Fibroblast of peridontal ligament (primary cell): ENCODE data around the gene S100A9.

Experiments
- DNase-seq: peaks from one replicate; pipeline ENCODE4 v3.0.0-alpha.2; 2010; ENCODE audit errors: extremely low read depth

The S100A9 gene

DNA sequence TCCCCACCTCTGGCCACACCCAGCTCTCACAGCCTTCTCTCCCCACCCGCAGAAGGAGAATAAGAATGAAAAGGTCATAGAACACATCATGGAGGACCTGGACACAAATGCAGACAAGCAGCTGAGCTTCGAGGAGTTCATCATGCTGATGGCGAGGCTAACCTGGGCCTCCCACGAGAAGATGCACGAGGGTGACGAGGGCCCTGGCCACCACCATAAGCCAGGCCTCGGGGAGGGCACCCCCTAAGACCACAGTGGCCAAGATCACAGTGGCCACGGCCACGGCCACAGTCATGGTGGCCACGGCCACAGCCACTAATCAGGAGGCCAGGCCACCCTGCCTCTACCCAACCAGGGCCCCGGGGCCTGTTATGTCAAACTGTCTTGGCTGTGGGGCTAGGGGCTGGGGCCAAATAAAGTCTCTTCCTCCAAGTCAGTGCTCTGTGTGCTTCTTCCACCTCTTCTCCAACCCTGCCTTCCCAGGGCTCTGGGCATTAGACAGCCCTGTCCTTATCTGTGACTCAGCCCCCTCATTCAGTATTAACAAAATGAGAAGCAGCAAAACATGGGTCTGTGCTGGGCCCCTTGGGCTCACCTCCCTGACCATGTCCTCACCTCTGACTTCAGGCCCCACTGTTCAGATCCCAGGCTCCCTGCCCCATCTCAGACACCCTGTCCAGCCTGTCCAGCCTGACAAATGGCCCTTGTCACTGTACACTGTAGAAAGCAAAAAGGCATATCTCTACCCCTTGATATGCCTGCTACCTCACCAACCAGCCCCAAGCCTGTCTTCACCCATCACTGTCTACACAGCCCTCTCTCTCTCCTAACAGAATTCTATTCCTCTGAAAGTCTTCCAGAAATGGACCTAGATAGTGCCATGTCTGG lies 3.2 kb downstream of the S100A9 start:
- no peak for DNase-seq

DNA sequence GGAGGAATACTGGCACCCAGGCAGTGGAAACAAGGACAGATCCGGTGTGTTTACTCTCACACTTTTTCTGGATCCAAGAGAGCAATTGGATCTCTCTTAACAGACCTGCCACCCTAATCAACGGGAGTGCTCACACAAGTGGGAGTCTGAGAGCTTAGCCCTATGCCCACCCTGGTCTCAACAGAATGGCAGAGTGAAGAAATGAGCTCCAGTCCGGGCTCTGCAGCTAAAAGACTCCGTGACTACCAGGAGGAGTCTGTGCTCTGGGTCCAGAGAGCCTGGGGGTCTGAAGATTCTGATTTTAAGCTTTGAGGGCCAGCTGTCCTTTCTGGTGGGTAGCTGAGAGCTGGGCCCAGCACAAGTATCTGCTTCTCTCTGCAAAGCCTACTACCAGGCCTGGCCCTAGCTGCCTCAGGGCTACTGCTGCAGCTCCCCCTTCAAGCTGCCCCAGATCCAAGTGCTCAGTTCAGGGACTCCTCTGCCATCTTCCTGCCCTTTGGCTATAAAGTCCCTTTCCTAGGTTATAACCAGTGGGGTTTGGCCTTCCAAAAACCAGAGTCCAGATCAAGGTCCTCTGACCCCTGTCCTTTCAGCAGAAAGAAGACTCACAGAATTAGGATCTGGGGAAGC lies 3.9 kb downstream of the S100A9 start:
- DNase-seq, result no peak

DNA sequence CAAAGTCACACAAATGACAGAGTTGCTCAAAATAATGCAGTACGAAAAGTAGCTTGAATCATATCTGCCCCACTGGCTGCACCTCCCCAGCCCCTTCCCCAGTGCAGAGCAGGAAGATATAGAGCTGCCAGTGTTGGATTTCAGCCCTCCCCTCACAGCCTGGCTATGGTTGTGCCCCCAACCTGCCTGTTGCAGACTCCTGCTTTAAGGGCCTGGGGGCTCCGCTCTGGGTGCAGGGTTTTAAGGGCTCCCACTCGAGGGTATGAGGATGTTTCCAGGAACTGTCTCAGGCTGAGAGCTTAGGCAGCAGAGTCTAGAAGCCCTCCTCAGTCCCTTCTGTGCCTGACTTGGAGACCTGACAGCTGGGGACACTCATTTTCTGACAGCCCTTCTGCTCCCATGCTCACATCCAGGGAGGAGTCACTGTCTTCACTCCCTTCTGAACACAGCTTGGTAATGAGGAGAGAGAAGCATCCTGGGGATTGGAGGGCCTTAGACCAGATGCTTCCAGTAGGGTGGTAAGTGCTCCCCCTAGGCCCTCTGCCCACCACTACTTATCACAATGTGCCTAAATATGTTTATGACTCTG lies 4.6 kb downstream of the S100A9 start:
- DNase-seq, result no peak

DNA sequence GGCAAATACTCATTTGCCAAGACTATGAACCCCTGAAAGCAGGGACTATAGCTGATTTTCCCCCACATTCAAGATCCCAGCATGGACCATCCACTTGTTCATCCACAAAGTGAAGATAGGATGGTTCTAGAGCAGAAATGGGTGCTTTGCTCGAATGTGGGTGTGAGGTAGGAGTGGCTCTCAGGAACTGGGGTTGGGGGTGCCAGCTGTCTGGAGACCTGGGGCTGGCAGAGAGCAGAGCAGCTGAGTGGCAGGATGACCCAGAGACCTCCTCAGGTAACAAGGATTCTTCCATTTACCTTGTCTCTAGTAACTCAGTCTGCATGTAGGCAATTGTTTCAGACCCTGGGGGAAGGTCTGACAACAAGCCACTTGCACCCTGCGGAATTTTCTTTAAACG lies 6.0 kb downstream of the S100A9 start:
- no peak for DNase-seq

DNA sequence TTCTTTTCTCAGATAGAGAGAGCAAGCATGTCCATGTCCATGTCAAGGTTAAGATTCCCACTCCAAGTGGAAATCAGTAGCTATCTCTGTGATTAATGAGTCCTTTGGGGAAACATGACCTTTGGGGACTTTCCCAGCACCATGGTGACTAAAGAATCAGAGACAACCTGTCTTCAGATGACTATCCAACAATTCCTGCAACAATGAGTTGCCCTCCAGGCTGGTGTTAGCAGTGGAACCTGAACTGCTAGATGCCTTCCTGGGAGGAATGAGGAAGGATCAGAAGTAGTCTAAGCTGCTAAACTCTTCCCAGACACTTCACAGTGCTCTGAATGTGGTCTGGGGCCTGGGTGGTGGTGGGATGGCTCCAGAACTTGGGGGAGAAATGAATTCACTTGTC lies 6.5 kb downstream of the S100A9 start:
- DNase-seq, result no peak

DNA sequence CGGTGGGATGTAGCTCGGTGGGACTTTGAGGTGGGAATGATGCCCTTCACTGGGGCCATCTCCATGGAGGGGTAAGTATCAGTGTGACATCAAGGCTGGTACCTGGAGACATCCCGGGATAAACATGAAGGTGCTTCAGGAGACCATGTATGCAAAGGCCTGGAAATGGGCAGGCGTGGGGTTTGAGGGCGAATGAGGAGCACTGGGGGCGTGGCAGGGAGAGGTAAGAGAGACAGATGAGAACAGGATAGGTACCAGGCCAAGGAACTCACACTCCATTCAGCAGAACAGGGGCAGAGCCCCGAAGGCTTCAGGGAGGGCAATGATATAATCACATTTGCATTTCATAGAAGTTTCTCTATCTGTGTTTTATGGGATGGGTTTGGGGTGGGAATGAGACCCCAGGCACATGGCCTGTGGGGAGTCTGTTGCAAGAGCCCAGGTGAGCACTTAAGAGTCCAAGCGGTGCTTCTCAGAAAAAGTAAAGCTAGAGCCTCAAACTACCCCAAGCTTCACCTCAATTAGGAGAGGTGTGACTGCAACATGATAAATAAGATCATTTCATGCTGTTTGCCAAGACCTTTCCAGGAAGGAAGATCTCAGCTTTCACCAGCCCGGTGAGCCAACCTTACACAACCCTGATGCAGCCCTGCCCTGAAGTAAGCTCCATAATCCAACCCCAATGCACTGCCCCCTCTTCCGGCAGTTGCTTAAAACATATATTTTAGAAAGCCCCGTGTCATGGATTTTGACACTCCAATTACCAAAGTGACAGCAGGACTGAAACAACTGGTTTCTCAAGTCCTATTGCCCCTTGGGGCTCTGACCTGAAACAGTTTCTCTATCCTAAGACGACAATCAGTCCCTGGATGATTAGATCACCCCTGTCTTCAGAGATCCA lies 7.4 kb downstream of the S100A9 start:
- no peak for DNase-seq

DNA sequence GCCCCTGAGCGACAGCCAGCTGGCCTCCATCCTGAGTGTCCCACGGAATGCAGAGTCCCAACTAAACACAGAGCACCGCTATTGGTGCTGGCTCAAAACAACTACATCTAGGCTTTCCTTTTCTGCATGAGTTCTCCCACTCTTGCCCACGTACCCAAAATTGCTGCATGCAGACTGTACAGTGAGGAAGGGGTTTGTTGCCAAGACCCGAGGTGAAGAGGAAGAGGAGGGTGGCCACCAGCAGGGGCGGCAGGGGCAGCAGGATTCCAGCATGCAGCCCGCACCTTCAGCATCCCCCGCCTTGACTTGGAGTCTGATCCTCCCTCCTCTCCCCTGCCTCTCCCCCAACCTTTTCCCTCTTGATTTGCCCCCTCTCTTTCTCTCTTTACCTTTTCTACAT lies 8.0 kb downstream of the S100A9 start:
- no peak for DNase-seq

DNA sequence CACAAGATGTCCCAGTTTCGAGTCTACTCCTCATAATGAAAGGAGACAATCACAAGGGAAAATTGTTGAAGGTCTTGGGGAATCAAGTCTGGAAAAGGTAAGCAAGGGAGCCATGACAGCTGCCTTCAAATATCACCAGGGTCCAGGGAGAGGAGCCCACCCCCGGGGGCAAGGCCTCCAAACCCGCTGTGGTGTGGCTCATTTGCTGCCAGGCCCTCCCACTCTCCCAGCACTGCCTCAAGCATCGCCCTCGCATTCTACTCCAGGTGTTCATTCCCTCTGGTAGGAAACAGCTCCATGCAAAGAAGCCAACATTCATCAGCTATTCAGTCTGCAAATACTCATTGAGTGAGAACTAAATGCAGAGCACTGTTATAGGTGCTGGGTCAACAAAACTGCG lies 8.6 kb downstream of the S100A9 start:
- DNase-seq, result no peak

DNA sequence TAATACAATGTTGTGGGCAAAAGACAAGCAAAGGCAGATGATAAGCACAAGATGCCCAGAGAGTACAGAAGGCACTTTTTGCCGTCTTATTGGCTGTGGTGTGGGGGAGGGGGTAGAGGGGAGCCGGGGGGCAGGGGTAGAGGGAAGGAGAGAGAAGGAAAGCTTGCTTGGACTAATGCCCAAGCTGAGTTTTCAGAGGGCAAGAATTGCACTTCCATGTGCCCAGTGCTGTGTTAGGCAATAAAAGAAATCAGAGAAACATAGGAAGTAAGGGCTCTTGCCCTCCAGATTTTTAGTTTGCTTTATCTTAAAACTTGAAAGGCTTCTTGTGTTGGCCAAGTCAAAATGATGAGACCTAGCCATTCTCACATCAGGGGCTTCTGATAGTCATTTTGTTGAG lies 9.4 kb downstream of the S100A9 start:
- no peak for DNase-seq

DNA sequence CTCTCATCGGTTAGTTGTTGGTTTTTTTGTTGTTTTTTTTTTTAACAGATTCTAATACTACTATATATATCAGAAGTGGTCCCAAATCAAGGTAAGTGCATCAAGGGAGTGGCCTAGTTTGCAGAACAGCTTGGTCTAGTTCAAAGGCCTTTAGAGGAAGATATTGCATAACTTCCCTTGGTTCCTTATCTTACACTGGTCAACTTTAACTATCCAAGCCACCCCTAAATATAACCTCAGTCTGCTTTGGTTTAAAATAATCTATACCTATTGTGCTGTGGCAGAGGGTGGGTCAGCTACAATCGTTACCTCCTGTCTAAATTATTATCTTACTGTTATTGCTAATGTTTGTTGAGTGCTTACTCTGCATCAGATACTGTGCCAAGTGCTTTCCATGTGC lies 10.8 kb downstream of the S100A9 start:
- no peak for DNase-seq

DNA sequence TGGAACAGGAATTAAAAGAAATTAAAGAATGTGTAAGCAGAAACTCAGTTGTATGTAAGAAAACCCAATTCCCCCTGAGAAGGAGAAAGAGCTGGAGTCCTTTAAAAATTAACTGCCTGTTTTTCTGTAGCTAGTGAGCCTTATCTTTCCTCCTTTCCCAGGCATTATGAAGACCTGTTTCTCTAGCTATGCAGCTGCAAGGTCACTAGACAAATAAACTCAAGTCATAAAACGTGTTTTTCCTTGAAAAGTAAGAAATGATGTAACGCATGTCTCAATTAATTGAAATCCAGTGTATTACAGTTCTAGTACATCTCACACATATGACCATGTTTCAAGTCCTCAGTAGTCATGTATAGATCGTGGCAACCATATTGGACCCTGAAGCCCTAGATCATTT lies 12.5 kb downstream of the S100A9 start:
- DNase-seq, result no peak

DNA sequence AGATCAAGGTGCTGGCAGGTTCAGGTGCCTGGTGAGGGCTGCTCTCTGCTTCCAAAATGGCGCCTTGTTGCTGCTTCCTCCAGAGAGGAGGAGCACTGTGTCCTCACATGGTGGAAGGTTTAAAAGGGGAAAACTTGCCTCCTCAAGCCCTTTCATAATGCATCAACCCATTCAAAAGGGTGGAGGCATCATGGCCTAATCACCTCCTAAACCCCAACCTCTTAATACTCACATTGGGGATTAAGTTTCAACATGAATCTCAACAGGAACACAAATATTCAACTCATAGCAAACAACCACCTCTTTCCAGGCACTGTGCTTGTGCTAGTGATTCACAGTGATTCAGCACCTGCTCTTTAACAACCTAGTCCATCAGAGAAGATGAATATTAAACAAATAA lies 13.6 kb downstream of the S100A9 start:
- no peak for DNase-seq

DNA sequence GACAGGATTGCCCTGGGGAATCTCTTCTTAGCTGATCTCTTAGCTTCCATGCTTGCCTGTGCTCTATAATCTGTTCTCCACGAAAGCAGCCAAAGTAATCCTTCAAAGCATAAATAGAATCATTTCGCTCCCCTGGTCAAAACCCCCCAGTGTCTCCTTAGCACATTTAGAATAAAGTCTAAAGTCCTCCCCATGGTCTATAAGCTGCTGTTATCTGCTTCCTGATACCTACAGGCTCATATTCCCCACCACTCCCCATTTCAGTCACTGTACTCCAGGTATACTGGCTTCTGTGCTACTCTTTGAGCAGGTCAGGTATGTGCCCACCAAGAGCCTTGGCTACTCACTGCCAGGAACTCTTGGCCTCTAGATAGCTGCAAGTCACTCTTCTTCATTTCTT lies 14.9 kb downstream of the S100A9 start:
- no peak for DNase-seq

DNA sequence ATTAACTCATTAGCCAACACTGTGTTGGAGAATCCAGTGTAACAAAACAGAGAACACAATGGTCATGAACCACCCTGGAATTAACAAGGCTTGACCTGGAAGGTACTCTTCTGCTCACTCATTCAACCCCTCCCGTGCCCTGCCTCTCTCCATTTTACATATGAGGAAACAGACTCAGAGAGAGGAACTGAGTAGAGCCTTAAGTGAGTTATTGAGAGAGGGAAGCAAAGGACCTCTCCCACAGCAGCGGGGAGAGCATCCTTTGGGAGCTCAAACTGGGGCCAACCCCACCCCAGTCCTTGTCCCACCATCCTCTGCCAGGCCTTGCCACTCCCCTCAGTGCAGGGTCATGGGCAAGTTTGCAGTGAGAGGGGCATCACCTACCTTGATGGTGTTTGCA lies 16.4 kb downstream of the S100A9 start:
- no peak for DNase-seq

DNA sequence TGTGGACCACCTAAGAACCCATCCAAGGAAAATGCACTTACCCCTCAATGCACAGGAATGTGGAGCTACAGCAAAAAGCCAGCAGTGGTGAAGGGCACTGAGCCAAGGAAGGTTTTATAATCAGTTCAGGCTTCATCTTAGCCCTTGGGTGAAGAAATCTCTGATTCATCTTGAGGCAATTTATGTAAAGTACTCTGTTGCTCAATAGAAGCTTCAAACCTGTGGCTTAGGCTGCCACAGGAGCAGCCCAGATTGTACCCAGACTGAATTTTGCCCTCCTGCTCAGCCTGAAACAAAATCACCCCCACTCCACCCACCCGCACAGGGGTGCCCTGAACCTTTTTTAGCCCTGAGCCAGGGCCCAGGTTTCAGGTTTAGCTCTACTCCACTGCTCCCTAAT lies 17.9 kb downstream of the S100A9 start, which contains the start of gene S100A12:
TSS of gene S100A12 (minus strand) at position 111 of the 400 bp plus-strand sequence. CDS start 1,029 bp downstream, outside the sequence.
- DNase-seq, result peak; percentile 83

DNA sequence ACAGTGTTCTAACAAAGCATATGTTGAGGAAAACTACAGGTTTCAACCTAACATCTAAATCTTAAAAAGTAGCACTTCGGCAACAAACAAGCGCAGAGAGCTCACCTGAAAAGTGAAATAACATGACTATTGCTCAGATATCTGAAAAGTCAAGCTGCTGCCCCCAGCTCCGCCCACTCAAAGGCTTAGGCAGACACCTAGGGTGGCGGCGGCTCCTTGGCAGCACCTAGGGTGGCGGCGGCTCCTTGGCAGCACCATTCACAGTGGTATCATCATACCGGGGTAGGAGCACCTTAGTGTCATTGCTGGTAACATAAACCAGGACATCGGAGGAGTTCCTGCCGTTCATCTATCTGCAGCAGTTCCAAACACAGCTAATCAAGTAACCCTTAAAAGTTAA lies 21.9 kb downstream of the S100A9 start:
- no peak for DNase-seq

DNA sequence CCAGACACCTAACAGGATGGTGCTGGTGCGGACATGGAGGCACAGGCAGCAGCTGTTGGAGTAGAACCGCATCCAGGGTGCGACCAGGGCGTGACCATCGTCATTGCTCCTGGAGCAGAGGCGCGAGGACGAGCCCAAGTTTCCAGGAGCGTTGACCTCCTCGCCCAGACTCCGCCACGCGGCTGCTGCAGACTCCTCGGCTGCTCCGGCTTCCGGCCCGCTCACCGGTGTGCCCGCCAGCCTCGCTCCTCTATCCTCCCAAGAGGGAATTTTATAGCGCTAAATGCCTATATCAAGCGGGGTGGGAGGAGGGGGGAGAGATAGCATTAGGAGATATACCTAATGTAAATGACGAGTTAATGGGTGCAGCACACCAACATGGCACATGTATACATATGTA lies 23.1 kb downstream of the S100A9 start:
- DNase-seq, result no peak

DNA sequence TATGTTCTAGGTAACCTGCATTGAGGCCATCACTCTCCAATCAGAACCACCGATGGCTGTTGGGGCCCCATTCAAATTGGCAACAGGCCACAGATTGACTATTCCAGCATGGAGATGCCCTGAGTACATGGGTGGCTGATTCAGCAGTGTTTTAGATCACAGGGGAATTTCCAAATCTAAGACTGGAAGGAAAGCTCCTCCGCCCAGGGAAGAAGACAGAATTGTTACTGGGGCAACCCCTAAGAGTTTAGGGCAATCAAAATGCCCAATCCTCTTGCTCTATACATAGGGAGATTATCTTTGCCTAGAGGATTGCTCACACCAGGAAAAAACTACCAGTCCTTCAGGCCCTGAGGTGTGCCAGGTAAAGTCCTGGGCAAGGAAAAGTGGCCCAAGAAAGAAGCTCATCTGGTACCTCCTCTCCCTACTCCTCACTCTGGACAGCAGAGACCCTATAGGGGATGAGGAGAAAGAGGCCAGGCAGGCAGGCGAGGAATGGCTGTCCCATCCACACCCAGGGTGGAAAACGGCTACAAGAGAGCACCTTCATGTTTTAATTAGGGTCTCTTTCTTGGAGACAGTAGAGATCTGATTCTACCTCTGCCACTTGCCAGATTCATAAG lies 27.4 kb downstream of the S100A9 start:
- no peak for DNase-seq

DNA sequence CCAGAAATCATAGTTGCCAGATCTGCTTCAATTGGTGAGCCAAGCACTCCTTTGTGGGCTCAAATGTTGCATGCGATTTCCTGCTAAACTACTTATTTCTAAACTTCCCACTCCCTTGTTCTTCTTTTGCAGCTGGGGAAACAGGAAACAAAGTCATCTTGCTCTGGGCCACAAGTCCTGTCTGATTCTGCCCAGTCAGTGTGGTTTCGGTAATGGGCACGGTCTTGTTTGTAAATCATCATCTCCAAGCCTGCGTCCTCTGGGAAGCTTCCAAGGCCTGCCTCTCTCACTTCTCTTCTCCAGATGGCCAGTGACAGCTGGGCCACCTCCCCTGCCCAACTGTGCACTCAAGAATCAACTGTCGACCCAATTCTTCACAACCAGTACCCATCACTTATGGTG lies 28.8 kb downstream of the S100A9 start:
- no peak for DNase-seq

DNA sequence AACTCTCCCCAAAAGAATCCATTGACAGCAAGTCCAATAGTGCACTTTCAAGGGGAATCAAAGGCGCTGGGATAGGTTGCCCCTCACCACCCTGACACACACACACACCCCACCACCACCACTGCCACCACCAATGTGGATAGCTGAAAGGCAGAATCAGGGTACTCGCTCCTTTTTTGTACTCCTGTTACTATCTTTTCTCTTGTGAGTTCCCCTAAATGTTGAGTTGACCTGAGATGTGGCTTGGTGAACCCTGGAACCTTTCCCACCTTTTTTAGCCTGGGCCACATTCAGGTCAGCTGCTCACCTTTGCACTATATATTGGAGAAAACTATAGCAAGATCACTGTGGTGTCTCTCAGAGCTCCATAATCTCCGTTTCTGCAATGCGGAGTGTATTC lies 29.3 kb downstream of the S100A9 start:
- DNase-seq, result no peak

DNA sequence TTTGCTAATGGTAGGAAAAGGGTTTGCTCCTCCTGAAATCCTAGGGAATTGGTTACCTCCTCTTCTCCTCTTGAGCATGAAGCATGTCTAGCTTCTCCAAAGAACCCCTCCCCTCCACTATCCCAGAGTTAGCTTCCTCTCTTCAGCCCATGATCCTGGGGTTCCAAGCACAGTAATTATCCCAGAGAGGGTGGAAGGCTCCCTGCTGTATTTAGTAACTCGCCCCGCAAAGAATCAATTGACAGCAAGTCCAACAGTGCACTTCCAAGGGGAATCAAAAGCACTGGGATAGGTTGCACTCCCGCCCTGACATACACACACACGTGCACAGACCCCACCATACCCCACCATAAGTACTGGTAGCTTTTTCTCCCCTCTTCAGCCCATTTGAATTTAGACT lies 30.1 kb downstream of the S100A9 start:
- no peak for DNase-seq

DNA sequence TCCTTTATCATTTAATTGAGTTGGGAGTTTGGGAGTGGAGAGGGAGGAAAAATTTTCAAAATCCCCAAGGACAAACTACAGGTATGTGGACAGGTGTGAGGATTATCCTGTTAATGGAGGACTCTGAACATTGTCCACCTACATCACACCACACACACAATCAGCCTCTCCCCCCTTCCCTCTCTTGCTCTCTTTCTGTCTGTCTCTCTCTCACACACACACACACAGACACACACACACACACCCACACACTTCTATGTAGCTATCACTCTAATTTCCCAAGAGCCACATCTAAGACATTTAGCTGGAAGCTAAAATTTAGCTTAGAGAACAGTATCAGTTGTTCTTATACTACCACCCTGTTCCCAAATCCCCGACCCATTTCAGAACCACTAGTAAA lies 31.7 kb downstream of the S100A9 start:
- no peak for DNase-seq
